ENCODE results near the gene ZNF808. TPM values are rescaled to one million over a fixed set of nuclear protein-coding genes. Genes with fewer than 3 reads are reported as not detected.

Gene ZNF808
- total and polyA plus RNA-seq, 2 of the 13 experiments (the other 11 are each of a cell fraction or from before 2014, with no cell fraction given): 3.0 to 7.4 TPM

- Histone ChIP-seq H3K36me3 (replicated peaks in 1 of 2; ENCODE audit: control insufficient read depth in 1 of 2, insufficient read depth in 2 of 2, low read length in 2 of 2) (peaks cover 0 to 13% of the 10 kb centered on the region in 2 experiments; a peak in 2 of 5 replicates), H4K20me1 (ENCODE audit: insufficient read depth, low read length) (no peaks in the 10 kb centered on the region), H3K27ac (ENCODE audit: extremely low read length, insufficient read depth, low read length) (no peak overlapping the region), H3K4me1 (ENCODE audit: insufficient read depth, low read length) (no peaks in the 10 kb centered on the region), H3K9me3 (ENCODE audit: low read length) (peaks cover 49% of the 10 kb centered on the region), H3K27me3 (ENCODE audit: control insufficient read depth in 1 of 2, insufficient read depth in 2 of 2, low read length in 2 of 2) (no peaks in the 10 kb centered on the region), H3K79me2 (ENCODE audit: insufficient read depth, low read length) (no peaks in the 10 kb centered on the region), H3K4me2 (ENCODE audit: low read depth, low read length) (no peak overlapping the region), H2AFZ (ENCODE audit: low read length) (no peak overlapping the region), H3K4me3 (replicated peaks in 1 of 3; ENCODE audit: insufficient read depth in 1 of 3, low read depth in 2 of 3, low read length in 3 of 3) (no peak overlapping the region), H3K9ac (ENCODE audit: insufficient read depth, low read depth, low read length) (no peak overlapping the region)
- ChIA-PET POLR2A (no interaction called here), CTCF (ENCODE audit: low intra/inter-chr PET ratio, low total read pairs) (no interaction called here)
- WGBS (ENCODE audit: low lambda C conversion rate): 71% methylated on average over 6 of the region's 6 CpGs
- intact Hi-C loops (cut with micrococcal nuclease; ENCODE audit: unreplicated experiment) (no loop called here), in situ Hi-C loops (cut with HindIII; ENCODE audit: extremely low pct_ligation_motif_present, low pct_unique_long_range_greater_than_20kb) (no loop called here)
- ATAC-seq (no peak), DNase-seq (ENCODE audit: low spot score) (no peak), FAIRE-seq (no peak)
- no peak for TF ChIP-seq NFIB (CRISPR knock-in tag; IDR thresholded peaks at IDR 0.05; ENCODE audit: borderline replicate concordance)
- TF ChIP-seq ZSCAN20 (CRISPR knock-in tag; IDR thresholded peaks at IDR 0.05; ENCODE audit: borderline replicate concordance): no peak
- no peak for TF ChIP-seq TMF1 (CRISPR knock-in tag; IDR thresholded peaks at IDR 0.05; ENCODE audit: low read depth)
- TF ChIP-seq ZNF556 (CRISPR knock-in tag; IDR thresholded peaks at IDR 0.05; ENCODE audit: borderline replicate concordance): no peak
- TF ChIP-seq, protein P1, sequence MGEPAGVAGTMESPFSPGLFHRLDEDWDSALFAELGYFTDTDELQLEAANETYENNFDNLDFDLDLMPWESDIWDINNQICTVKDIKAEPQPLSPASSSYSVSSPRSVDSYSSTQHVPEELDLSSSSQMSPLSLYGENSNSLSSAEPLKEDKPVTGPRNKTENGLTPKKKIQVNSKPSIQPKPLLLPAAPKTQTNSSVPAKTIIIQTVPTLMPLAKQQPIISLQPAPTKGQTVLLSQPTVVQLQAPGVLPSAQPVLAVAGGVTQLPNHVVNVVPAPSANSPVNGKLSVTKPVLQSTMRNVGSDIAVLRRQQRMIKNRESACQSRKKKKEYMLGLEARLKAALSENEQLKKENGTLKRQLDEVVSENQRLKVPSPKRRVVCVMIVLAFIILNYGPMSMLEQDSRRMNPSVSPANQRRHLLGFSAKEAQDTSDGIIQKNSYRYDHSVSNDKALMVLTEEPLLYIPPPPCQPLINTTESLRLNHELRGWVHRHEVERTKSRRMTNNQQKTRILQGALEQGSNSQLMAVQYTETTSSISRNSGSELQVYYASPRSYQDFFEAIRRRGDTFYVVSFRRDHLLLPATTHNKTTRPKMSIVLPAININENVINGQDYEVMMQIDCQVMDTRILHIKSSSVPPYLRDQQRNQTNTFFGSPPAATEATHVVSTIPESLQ (CRISPR knock-in tag; conservative IDR thresholded peaks at IDR 0.05): no peak
- TF ChIP-seq ZNF263 (CRISPR knock-in tag; IDR thresholded peaks at IDR 0.05): no peak
- no peak for TF ChIP-seq ZNF75D (CRISPR knock-in tag; IDR thresholded peaks at IDR 0.05; ENCODE audit: borderline replicate concordance)
- TF ChIP-seq ZNF850 (CRISPR knock-in tag; conservative IDR thresholded peaks at IDR 0.05): no peak
- TF ChIP-seq, protein P2, sequence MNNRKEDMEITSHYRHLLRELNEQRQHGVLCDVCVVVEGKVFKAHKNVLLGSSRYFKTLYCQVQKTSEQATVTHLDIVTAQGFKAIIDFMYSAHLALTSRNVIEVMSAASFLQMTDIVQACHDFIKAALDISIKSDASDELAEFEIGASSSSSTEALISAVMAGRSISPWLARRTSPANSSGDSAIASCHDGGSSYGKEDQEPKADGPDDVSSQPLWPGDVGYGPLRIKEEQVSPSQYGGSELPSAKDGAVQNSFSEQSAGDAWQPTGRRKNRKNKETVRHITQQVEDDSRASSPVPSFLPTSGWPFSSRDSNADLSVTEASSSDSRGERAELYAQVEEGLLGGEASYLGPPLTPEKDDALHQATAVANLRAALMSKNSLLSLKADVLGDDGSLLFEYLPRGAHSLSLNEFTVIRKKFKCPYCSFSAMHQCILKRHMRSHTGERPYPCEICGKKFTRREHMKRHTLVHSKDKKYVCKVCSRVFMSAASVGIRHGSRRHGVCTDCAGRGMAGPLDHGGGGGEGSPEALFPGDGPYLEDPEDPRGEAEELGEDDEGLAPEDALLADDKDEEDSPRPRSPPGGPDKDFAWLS (CRISPR knock-in tag; IDR thresholded peaks at IDR 0.05; ENCODE audit: borderline replicate concordance): no peak
- TF ChIP-seq EEA1 (CRISPR knock-in tag; IDR thresholded peaks at IDR 0.05; ENCODE audit: borderline replicate concordance): no peak
- no peak for TF ChIP-seq ZNF367 (CRISPR knock-in tag; IDR thresholded peaks at IDR 0.05; ENCODE audit: borderline replicate concordance)
- no peak for TF ChIP-seq MZF1 (CRISPR knock-in tag; IDR thresholded peaks at IDR 0.05; ENCODE audit: borderline replicate concordance)
- TF ChIP-seq KAT7 (CRISPR knock-in tag; IDR thresholded peaks at IDR 0.05; ENCODE audit: borderline replicate concordance): no peak
- TF ChIP-seq ZNF773 (CRISPR knock-in tag; IDR thresholded peaks at IDR 0.05; ENCODE audit: borderline replicate concordance): no peak
- no peak for TF ChIP-seq ZNF878 (CRISPR knock-in tag; IDR thresholded peaks at IDR 0.05)
- no peak for TF ChIP-seq AHR (CRISPR knock-in tag; IDR thresholded peaks at IDR 0.05)
- TF ChIP-seq, protein P3, sequence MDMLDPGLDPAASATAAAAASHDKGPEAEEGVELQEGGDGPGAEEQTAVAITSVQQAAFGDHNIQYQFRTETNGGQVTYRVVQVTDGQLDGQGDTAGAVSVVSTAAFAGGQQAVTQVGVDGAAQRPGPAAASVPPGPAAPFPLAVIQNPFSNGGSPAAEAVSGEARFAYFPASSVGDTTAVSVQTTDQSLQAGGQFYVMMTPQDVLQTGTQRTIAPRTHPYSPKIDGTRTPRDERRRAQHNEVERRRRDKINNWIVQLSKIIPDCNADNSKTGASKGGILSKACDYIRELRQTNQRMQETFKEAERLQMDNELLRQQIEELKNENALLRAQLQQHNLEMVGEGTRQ (IDR thresholded peaks at IDR 0.05; ENCODE audit: low read depth, low read length): no peak
- TF ChIP-seq, protein P3 (CRISPR knock-in tag; IDR thresholded peaks at IDR 0.05; ENCODE audit: borderline replicate concordance): no peak
- TF ChIP-seq, protein P4, sequence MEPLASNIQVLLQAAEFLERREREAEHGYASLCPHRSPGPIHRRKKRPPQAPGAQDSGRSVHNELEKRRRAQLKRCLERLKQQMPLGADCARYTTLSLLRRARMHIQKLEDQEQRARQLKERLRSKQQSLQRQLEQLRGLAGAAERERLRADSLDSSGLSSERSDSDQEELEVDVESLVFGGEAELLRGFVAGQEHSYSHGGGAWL (CRISPR knock-in tag; IDR thresholded peaks at IDR 0.05): no peak
- TF ChIP-seq MBD4 (IDR thresholded peaks at IDR 0.05; ENCODE audit: borderline replicate concordance, low read length): no peak
- BruUV-seq (replicated peaks): no TSS peak
These were observed 58.1 kb downstream of the ZNF808 start for GRCh38 chr19:52585604-52586003.
